GM18951 (cell line): ENCODE data around the gene TMEM214.

Source experiments
- POLR2A ChIP-seq: IDR thresholded peaks from 4 replicates; pipeline ENCODE4 v1.6.1; 2011; ENCODE audit warnings: mild to moderate bottlenecking; ENCODE audit not compliant: insufficient read length, insufficient read depth; ENCODE audit errors: extremely low read depth
- in situ Hi-C: fragments of 300-500 bp; cut with MboI; formaldehyde crosslinking; loops from one replicate; pipeline ENCODE4 v1.12.0; 2022; ENCODE audit warnings: low sequenced_read_pairs, mixed read lengths, inconsistent platforms; ENCODE audit not compliant: unreplicated experiment

The TMEM214 gene

GRCh38 chr2:27003007-27003406 is 29.8 kb upstream of the TMEM214 start:
- TF ChIP-seq POLR2A, result no peak
- in situ Hi-C loops, result no loop called here

GRCh38 chr2:27003857-27004256 is 28.9 kb upstream of the TMEM214 start:
- TF ChIP-seq POLR2A, result no peak
- in situ Hi-C loops, result no loop called here

GRCh38 chr2:27006602-27007415 is 26.0 kb upstream of the TMEM214 start:
- in situ Hi-C loops, result no loop called here
- no peak for TF ChIP-seq POLR2A

GRCh38 chr2:27007416-27008374 is 25.1 kb upstream of the TMEM214 start:
- in situ Hi-C loops, result no loop called here
- TF ChIP-seq POLR2A, result no peak

GRCh38 chr2:27008678-27009077 is 24.1 kb upstream of the TMEM214 start:
- TF ChIP-seq POLR2A, result no peak
- in situ Hi-C loops, result no loop called here

GRCh38 chr2:27009083-27009482 is 23.7 kb upstream of the TMEM214 start:
- no peak for TF ChIP-seq POLR2A
- in situ Hi-C loops, result no loop called here

- no peak for TF ChIP-seq POLR2A
- in situ Hi-C loops, result no loop called here
Observed at GRCh38 chr2:27009716-27010115, 23.0 kb upstream of the TMEM214 start.

- TF ChIP-seq POLR2A, result no peak
- in situ Hi-C loops, result no loop called here
Observed at GRCh38 chr2:27010139-27010538, 22.6 kb upstream of the TMEM214 start.

GRCh38 chr2:27013738-27014137 is 19.0 kb upstream of the TMEM214 start:
- no peak for TF ChIP-seq POLR2A
- in situ Hi-C loops, result no loop called here

- in situ Hi-C loops, result no loop called here
- no peak for TF ChIP-seq POLR2A
Observed at GRCh38 chr2:27014771-27015433, 17.9 kb upstream of the TMEM214 start.

- TF ChIP-seq POLR2A, result no peak
- in situ Hi-C loops, result no loop called here
Observed at GRCh38 chr2:27016801-27017325, 15.9 kb upstream of the TMEM214 start.

- in situ Hi-C loops, result no loop called here
- no peak for TF ChIP-seq POLR2A
Observed at GRCh38 chr2:27018142-27018541, 14.6 kb upstream of the TMEM214 start.

- TF ChIP-seq POLR2A, result no peak
- in situ Hi-C loops, result no loop called here
Observed at GRCh38 chr2:27019459-27019858, 13.3 kb upstream of the TMEM214 start.
